Activated T-cell treated with anti-CD3 and anti-CD28 coated beads for 4 hours (primary cell): ENCODE results near the gene PSENEN.
A peak's percentile ranks its signal among the peaks of the same experiment; 100 is the strongest.

Source experiments
- DNase-seq: peaks from one replicate; pipeline ENCODE4 v3.0.0-alpha.2; 2020

The PSENEN gene

GRCh38 chr19:35736913-35737886, 8.3 kb upstream of the PSENEN start:
- DNase-seq: no peak

- no peak for DNase-seq
These were observed 7.2 kb upstream of the PSENEN start for GRCh38 chr19:35738021-35738886.

GRCh38 chr19:35738887-35739229, 6.6 kb upstream of the PSENEN start:
- no peak for DNase-seq

- no peak for DNase-seq
These were observed 6.0 kb upstream of the PSENEN start for GRCh38 chr19:35739275-35740107.

GRCh38 chr19:35740108-35740422, 5.4 kb upstream of the PSENEN start:
- no peak for DNase-seq

GRCh38 chr19:35740423-35741202, 4.8 kb upstream of the PSENEN start:
- peak; percentile 92 for DNase-seq

- no peak for DNase-seq
These were observed 4.3 kb upstream of the PSENEN start for GRCh38 chr19:35741203-35741515.

GRCh38 chr19:35742121-35742724, 3.2 kb upstream of the PSENEN start, which contains the start of gene IGFLR1:
TSS of gene IGFLR1 (minus strand) at chr19:35742452. CDS start at chr19:35741180, 1,272 bp downstream.
- DNase-seq: peak; percentile 64

- no peak for DNase-seq
These were observed 1.6 kb upstream of the PSENEN start for GRCh38 chr19:35743640-35744429.

GRCh38 chr19:35744430-35745327, 772 bp upstream of the PSENEN start:
- DNase-seq: peak; percentile 90

- DNase-seq: no peak
These were observed 624 bp downstream of the PSENEN start for GRCh38 chr19:35746087-35746462.

GRCh38 chr19:35746531-35746930, 1.1 kb downstream of the PSENEN start:
- no peak for DNase-seq

- peak; percentile 97 for DNase-seq
These were observed 2.9 kb downstream of the PSENEN start, which contains the start of gene LIN37 for GRCh38 chr19:35748106-35749020. TSS of gene LIN37 (plus strand) at chr19:35748576. CDS start at chr19:35748725, 149 bp downstream.

GRCh38 chr19:35750167-35750566, 4.7 kb downstream of the PSENEN start:
- DNase-seq: no peak

GRCh38 chr19:35751839-35752745, 6.6 kb downstream of the PSENEN start:
- no peak for DNase-seq

- DNase-seq: no peak
These were observed 7.4 kb downstream of the PSENEN start for GRCh38 chr19:35752746-35753350.
